ENCODE results near the gene RARRES2. TPM values are rescaled to one million over a fixed set of nuclear protein-coding genes. Genes with fewer than 3 reads are reported as not detected.

Gene RARRES2
- total RNA-seq, 1 donor from 2014 or later, result 144 TPM

DNA sequence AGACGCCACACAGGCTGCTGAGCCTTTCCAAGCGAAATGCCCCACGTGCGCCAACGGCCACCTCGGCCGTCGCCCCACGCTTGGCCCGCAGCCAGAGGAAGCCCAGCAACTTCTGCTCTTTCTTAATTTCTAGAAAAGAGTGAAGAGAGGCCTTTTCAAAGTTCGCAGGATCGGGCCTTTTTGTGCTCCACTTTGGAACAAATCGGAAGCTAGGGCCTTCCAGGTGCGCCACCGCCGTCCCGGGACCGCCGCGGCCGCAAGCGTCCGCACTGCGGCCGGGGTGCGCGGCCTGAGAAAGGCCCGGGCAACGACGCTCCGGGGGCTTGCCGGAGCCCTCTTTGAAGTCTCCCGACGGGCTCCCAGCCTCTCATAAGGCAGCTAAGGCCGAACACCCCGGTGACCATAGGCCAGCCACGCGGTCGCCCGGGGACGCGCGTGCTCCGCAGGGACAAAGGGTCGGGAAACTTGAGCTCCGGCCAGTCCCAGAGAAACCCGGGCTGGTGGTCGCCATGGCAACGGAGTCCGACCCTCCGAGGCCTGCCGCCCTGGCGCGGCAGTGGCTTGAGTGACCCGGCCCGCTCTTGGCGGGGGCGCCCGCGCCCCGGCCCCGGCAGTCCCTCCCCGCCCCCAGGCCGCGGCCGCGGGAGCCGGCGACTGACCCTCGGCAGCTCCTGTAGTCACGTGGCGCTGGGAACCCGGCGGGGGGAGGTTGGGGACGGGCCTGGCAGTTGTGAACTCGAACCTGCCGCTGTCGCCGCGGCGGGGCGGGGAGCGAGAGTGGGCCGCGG, 26.9 kb upstream of the RARRES2 start, which contains the start of gene REPIN1:
Gene REPIN1 (plus strand): TSS at position 727 of the 788 bp plus-strand sequence. CDS start 890 bp downstream, outside the sequence.
- peaks cover 38% of the 10 kb centered on the region for H3K4me1 ChIP-seq
- no peaks in the 10 kb centered on the region for H3K9me3 ChIP-seq
- H3K36me3 ChIP-seq, result peaks cover 35% of the 10 kb centered on the region
- DNase-seq, result peak; percentile 95
- intact Hi-C loops (cut with DNase I), result no loop called here
- TF ChIP-seq, protein P1, sequence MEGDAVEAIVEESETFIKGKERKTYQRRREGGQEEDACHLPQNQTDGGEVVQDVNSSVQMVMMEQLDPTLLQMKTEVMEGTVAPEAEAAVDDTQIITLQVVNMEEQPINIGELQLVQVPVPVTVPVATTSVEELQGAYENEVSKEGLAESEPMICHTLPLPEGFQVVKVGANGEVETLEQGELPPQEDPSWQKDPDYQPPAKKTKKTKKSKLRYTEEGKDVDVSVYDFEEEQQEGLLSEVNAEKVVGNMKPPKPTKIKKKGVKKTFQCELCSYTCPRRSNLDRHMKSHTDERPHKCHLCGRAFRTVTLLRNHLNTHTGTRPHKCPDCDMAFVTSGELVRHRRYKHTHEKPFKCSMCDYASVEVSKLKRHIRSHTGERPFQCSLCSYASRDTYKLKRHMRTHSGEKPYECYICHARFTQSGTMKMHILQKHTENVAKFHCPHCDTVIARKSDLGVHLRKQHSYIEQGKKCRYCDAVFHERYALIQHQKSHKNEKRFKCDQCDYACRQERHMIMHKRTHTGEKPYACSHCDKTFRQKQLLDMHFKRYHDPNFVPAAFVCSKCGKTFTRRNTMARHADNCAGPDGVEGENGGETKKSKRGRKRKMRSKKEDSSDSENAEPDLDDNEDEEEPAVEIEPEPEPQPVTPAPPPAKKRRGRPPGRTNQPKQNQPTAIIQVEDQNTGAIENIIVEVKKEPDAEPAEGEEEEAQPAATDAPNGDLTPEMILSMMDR (IDR thresholded peaks at IDR 0.05), result no peak
- ATAC-seq, result peak; percentile 92 to 94
- peak within 1 kb of the TSS; percentile 95 for H3K4me3 ChIP-seq
- H3K27me3 ChIP-seq (ENCODE audit: low read depth), result no peaks in the 10 kb centered on the region
- H3K27ac ChIP-seq, result peak within 1 kb of the TSS; percentile 95

DNA sequence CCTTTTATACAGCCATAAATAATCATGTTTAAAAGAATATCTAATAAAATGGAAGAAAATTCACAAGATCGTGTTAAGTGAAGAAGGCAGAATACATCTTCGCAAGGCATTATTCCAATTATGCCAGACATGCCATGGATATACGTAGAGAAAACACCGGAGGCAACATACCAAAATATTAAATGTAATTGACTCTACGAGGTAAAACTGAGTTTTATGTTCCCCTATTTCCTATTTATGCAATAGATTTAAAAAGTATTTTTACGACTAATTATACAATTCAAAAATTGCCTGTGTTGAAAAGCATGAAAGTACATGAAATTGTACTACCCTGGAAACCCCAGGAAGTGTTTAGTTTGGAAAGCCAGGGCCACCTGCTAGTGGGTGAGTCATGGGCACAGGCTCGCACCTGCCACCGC, 26.3 kb upstream of the RARRES2 start:
- intact Hi-C loops (cut with DNase I), result no loop called here
- DNase-seq, result no peak

DNA sequence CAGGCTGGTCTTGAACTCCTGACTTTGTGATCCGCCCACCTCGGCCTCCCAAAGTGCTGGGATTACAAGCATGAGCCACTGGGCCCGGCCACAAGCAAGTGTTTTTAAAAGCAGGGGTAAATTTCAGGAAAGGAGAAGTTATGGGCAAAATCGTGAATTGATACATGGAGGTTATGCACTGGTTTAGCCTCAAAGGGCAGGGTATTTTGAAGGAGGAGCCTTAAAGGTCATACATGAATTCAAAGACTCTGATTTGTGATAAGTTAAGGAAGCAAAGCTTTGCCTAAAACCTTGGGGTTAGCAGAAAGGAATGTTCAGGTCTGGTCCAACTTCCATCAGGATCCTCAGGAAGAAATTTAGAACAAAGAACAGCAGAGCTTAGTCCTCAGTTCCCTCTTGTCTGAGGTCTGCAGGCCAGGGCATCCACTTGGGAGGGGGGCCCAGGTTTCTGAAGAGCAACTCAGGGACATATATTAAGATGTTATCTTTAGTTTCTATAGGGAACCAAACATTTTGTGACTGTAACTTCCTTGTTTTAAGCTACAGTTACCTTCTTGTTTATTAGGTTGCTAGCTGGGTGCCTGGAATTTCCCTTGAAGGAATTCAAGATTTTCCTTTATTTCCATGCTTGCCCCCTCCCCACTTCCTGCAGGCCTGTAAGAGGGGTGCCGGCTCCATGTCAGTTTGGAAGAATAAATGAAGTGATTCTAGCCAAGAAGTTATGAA, 24.4 kb upstream of the RARRES2 start:
- ATAC-seq (no peak), DNase-seq (no peak)
- TF ChIP-seq, protein P1 (IDR thresholded peaks at IDR 0.05), result no peak
- H3K27ac ChIP-seq, result peak overlapping the region; percentile 20
- no peaks in the 10 kb centered on the region for H3K9me3 ChIP-seq
- intact Hi-C loops (cut with DNase I), result no loop called here
- H3K4me1 ChIP-seq, result peaks cover 29% of the 10 kb centered on the region
- no peak overlapping the region for H3K4me3 ChIP-seq
- H3K27me3 ChIP-seq (ENCODE audit: low read depth), result no peaks in the 10 kb centered on the region
- peaks cover 11% of the 10 kb centered on the region for H3K36me3 ChIP-seq

More for the DNA sequence above, 26.3 kb upstream of the RARRES2 start:
- H3K4me3 ChIP-seq, result peak overlapping the region; percentile 95
- H3K27me3 ChIP-seq (ENCODE audit: low read depth), result no peaks in the 10 kb centered on the region
- peak; percentile 76 to 88 for ATAC-seq
- H3K36me3 ChIP-seq, result peaks cover 29% of the 10 kb centered on the region
- H3K27ac ChIP-seq, result peak overlapping the region; percentile 95
- TF ChIP-seq, protein P1 (IDR thresholded peaks at IDR 0.05), result no peak
- H3K4me1 ChIP-seq, result peaks cover 32% of the 10 kb centered on the region
- H3K9me3 ChIP-seq, result no peaks in the 10 kb centered on the region

DNA sequence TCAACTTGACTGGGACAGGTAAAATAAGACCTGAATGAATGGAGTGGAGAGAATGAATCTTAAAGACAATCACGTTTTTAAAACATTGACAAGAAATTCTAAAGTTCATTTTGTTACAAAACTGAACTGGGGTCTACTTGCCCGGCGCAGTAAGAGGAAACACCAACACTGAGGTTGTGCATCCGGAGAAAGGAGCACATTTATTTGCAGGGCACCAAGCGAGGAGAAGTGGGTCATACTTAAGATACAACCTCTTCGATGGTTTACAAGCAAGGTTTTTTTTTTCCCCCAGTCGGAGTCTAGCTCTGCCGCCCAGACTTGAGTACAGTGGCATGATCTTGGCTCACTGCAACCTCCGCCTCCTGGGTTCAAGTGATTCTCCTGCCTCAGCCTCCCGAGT, 23.8 kb upstream of the RARRES2 start:
- intact Hi-C loops (cut with DNase I), result no loop called here
- peaks cover 23% of the 10 kb centered on the region for H3K4me1 ChIP-seq
- no peaks in the 10 kb centered on the region for H3K9me3 ChIP-seq
- H3K36me3 ChIP-seq, result peaks cover 4% of the 10 kb centered on the region
- TF ChIP-seq, protein P1 (IDR thresholded peaks at IDR 0.05), result no peak
- H3K4me3 ChIP-seq, result no peak overlapping the region
- no peaks in the 10 kb centered on the region for H3K27me3 ChIP-seq (ENCODE audit: low read depth)
- peak overlapping the region; percentile 20 for H3K27ac ChIP-seq
- no peak for ATAC-seq
- DNase-seq, result no peak

DNA sequence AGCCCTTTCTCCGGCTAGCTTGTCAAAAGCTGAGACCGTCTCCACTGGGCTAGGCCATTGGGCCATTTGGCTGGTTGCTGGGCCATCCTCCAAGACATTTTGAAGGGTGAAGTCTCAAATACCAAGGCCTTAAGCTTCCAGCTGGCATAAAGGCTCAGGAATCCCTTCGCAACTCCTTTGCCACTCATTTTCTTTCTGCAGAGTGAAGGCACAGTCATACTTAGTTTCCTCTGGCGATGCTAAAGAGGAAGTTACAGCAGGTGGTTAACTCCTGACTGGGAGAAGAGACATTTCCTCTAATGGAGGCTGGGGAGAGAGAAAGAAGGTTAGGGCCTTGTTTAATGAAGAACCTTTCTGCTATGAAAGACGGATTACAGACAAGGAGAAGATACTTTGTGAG, 22.4 kb upstream of the RARRES2 start:
- Histone ChIP-seq H3K36me3 (no peaks in the 10 kb centered on the region), H3K4me3 (no peak overlapping the region), H3K27ac (no peak overlapping the region), H3K27me3 (ENCODE audit: low read depth) (no peaks in the 10 kb centered on the region), H3K9me3 (no peaks in the 10 kb centered on the region), H3K4me1 (peaks cover 14% of the 10 kb centered on the region)
- DNase-seq (no peak), ATAC-seq (no peak)
- intact Hi-C loops (cut with DNase I), result no loop called here
- TF ChIP-seq, protein P1 (IDR thresholded peaks at IDR 0.05), result no peak

Data from lower lobe of right lung (tissue), 2 donors.